K562 (cell line): ENCODE results near the gene EFCAB9. TPM values are rescaled to one million over a fixed set of nuclear protein-coding genes. Genes with fewer than 3 reads are reported as not detected.

Experiments
- ATAC-seq: fragments of 200-7000 bp; cut with Tn5 transposase; 3 replicates; pipeline ENCODE4 v1.9.1; 2020; ENCODE audit warnings: moderate library complexity
- BruUV-seq: library from RNA; stranded (reverse); fragments of 400-500 nt; replicated peaks from 2 replicates; lab custom pipeline; 2021; lab: Mats Ljungman, UMichigan
- CTCF ChIA-PET: fragments of 300-600 bp; formaldehyde crosslinking; extraction: SDS; loops from one replicate; lab custom pipeline; 2021; ENCODE audit warnings: low intra/inter-chr PET ratio; lab: Yijun Ruan, JAX
- POLR2A ChIA-PET: fragments of 300-600, 350-650 bp; sonication (Branson Sonifier 250); formaldehyde crosslinking; extraction: SDS; loops from one replicate; lab custom pipeline; 2021; ENCODE audit warnings: antibody characterized with exemption, inconsistent platforms; lab: Yijun Ruan, JAX
- DNase-seq, 4 experiments: peaks; one replicate each; pipeline versions ENCODE4 v3.0.0 to v3.0.0-alpha.2; 2011 to 2018; ENCODE audit warnings: low spot score in 3 of 4, mixed read lengths in 3 of 4; ENCODE audit errors: extremely low read depth in 1 of 4
- FAIRE-seq: peaks from 2 replicates; lab custom pipeline; 2011; peaks lifted over from hg19 to GRCh38; lab: Jason Lieb, UNC
- H2AFZ ChIP-seq: 2 replicates; pipeline ENCODE4 v1.6.0; 2011; ENCODE audit warnings: low read depth, low read length, control low read depth, inconsistent platforms
- H3K27ac ChIP-seq: fragments of 200-600 bp; 3 replicates; pipeline ENCODE4 v1.8.0; 2011; ENCODE audit warnings: low read depth, mild to moderate bottlenecking, control low read depth, inconsistent platforms, low read length, moderate library complexity, mixed read lengths; ENCODE audit errors: extremely low read depth
- H3K27me3 ChIP-seq, 2 experiments: fragments of 300-600 bp in 1 of 2; 2 replicates in 1 of 2; 3 replicates in 1 of 2; pipeline versions ENCODE4 v1.6.0 to v1.8.0; 2011; ENCODE audit warnings: inconsistent platforms in 2 of 2, low read length in 2 of 2, mild to moderate bottlenecking in 1 of 2, mixed read lengths in 1 of 2, moderate library complexity in 1 of 2; ENCODE audit not compliant: control insufficient read depth in 2 of 2, insufficient read depth in 2 of 2
- H3K36me3 ChIP-seq: fragments of 300-600 bp; 3 replicates; pipeline ENCODE4 v1.8.0; 2011; ENCODE audit warnings: mild to moderate bottlenecking, low read length, inconsistent platforms; ENCODE audit not compliant: control insufficient read depth, insufficient read depth
- H3K4me1 ChIP-seq, 2 experiments: fragments of 200-600 bp in 1 of 2; replicated peaks in 1 of 2; 2 replicates in 1 of 2; 3 replicates in 1 of 2; pipeline versions ENCODE4 v1.5.1 to v1.8.0; 2011; ENCODE audit warnings: inconsistent platforms in 2 of 2, low read length in 2 of 2, mild to moderate bottlenecking in 1 of 2, mixed read lengths in 1 of 2, moderate library complexity in 1 of 2; ENCODE audit not compliant: control insufficient read depth in 2 of 2, insufficient read depth in 2 of 2
- H3K4me2 ChIP-seq: 2 replicates; pipeline ENCODE4 v1.6.1; 2011; ENCODE audit warnings: low read length, control low read depth, inconsistent platforms, mixed read lengths; ENCODE audit not compliant: insufficient read depth
- H3K4me3 ChIP-seq: fragments of 200-600 bp; sonication (generic), shearing (Covaris generic); 2 replicates; pipeline ENCODE4 v1.5.1; 2016; ENCODE audit warnings: control low read depth, inconsistent platforms
- H3K79me2 ChIP-seq: fragments of 200-600 bp; 3 replicates; pipeline ENCODE4 v1.8.0; 2011; ENCODE audit warnings: low read length, inconsistent platforms; ENCODE audit not compliant: control insufficient read depth, insufficient read depth
- H3K9ac ChIP-seq, 2 experiments: 2 replicates each; pipeline versions ENCODE4 v1.6.0 to v1.6.1; 2011; ENCODE audit warnings: low read depth in 2 of 2, low read length in 2 of 2, control low read depth in 1 of 2, inconsistent platforms in 1 of 2, mild to moderate bottlenecking in 1 of 2, mixed read lengths in 1 of 2; ENCODE audit not compliant: insufficient read depth in 1 of 2
- H3K9me1 ChIP-seq: one replicate; pipeline ENCODE4 v1.6.0; 2011; ENCODE audit warnings: inconsistent platforms, mild to moderate bottlenecking, low read length, moderate library complexity; ENCODE audit not compliant: control insufficient read depth, insufficient read depth
- H3K9me3 ChIP-seq: replicated peaks from 2 replicates; pipeline ENCODE4 v1.5.1; 2011; ENCODE audit warnings: low read depth, low read length, inconsistent platforms; ENCODE audit not compliant: control insufficient read depth, insufficient read depth
- H4K20me1 ChIP-seq: replicated peaks from 2 replicates; pipeline ENCODE4 v1.6.1; 2011; ENCODE audit warnings: low read length, inconsistent platforms, mixed read lengths; ENCODE audit not compliant: control insufficient read depth, insufficient read depth
- ATF7 ChIP-seq: fragments of 450-650 bp; IDR thresholded peaks from 2 replicates; pipeline ENCODE4 v1.7.1; 2014; ENCODE audit warnings: mild to moderate bottlenecking, moderate library complexity
- PCBP2 ChIP-seq: fragments of 200-400 bp; formaldehyde crosslinking; IDR thresholded peaks from 2 replicates; pipeline ENCODE4 v1.6.1; 2018; ENCODE audit warnings: low read length, low read depth, mild to moderate bottlenecking, moderate library complexity; ENCODE audit not compliant: poor library complexity, severe bottlenecking
- RB1 ChIP-seq: fragments of 450-650 bp; IDR thresholded peaks from 2 replicates; pipeline ENCODE4 v1.6.1; 2017; ENCODE audit warnings: low read depth, mild to moderate bottlenecking
- SAFB ChIP-seq: fragments of 200-400 bp; formaldehyde crosslinking; IDR thresholded peaks from 2 replicates; pipeline ENCODE4 v1.6.1; 2017; ENCODE audit warnings: low read depth, low read length, borderline replicate concordance
- ZNF232 ChIP-seq: sonication (generic); formaldehyde crosslinking; IDR thresholded peaks from 2 replicates; pipeline ENCODE4 v1.8.0; 2022; ENCODE audit warnings: mild to moderate bottlenecking, missing genetic modification reagents
- ZNF311 ChIP-seq: fragments of 250-450 bp; sonication (Bioruptor Pico); IDR thresholded peaks from 2 replicates; pipeline ENCODE4 v1.4.0; 2020; ENCODE audit warnings: mild to moderate bottlenecking, moderate library complexity
- ZNF41 ChIP-seq: fragments of 250-450 bp; sonication (Bioruptor Pico); conservative IDR thresholded peaks from 2 replicates; pipeline ENCODE4 v1.4.0; 2020; ENCODE audit warnings: mild to moderate bottlenecking
- ZNF696 ChIP-seq: fragments of 250-450 bp; sonication (Bioruptor Pico); conservative IDR thresholded peaks from 2 replicates; pipeline ENCODE4 v1.4.0; 2020; ENCODE audit warnings: mild to moderate bottlenecking, moderate library complexity
- WGBS: fragments of 100-300 bp; shearing (Covaris generic); methylation state at CpG from one replicate; pipeline ENCODE4 v1.1.6; 2016; ENCODE audit warnings: low coverage, mixed read lengths; ENCODE audit not compliant: insufficient coverage; ENCODE audit errors: missing lambda C conversion rate; 5-methylcytosine and 5-hydroxymethylcytosine counted together
- in situ Hi-C: fragments of 300-500 bp; cut with MboI; formaldehyde crosslinking; loops from 4 replicates; pipeline ENCODE4 v1.15.0; 2018; ENCODE audit warnings: inconsistent platforms, mixed read lengths
- intact Hi-C: fragments of 100-400 bp; cut with micrococcal nuclease; formaldehyde crosslinking; loops from 2 replicates; pipeline ENCODE4 v1.14.2; 2022
- polyA plus RNA-seq, 8 experiments: library from polyadenylated mRNA; depleted of rRNA in 4 of 8; stranded (reverse) in 5 of 8; unstranded in 3 of 8; fragments of >200 nt; fragmentation: Nextera tagmentation in 2 of 8; fragmentation: Illumina TruSeq in 1 of 8; extraction: Ambion mirVana in 2 of 8; extraction: Trizol in 1 of 8; gene quantifications; 2 replicates each; pipeline versions ENCODE4 v1.2.1 to v1.2.3, GENCODE V29; 2011 to 2014; ENCODE audit warnings: inconsistent platforms in 1 of 8, missing spikeins in 1 of 8
- total RNA-seq, 7 experiments: library from RNA; depleted of rRNA in 6 of 7; stranded (reverse); fragments of >200 nt in 6 of 7; fragmentation: Illumina TruSeq in 2 of 7; extraction: Trizol in 2 of 7; gene quantifications; 2 replicates each; pipeline versions ENCODE4 v1.2.1 to v1.2.3, GENCODE V29; 2011 to 2021; ENCODE audit warnings: low replicate concordance in 1 of 7
- TF ChIP-seq, protein P1 (sequence below): fragments of 450-650 bp; IDR thresholded peaks from 2 replicates; pipeline ENCODE4 v1.6.1; 2016; ENCODE audit warnings: mild to moderate bottlenecking, moderate library complexity
- TF ChIP-seq, protein P2 (sequence below): sonication (generic); formaldehyde crosslinking; IDR thresholded peaks from 2 replicates; pipeline ENCODE4 v1.8.1; 2023; ENCODE audit warnings: mild to moderate bottlenecking, missing genetic modification reagents, moderate library complexity

The EFCAB9 gene
- total and polyA plus RNA-seq, 9 of the 15 experiments (the other 6 are each of a cell fraction or from before 2014, with no cell fraction given): not detected

GRCh38 chr5:172235132-172235780 lies 41.3 kb downstream of the EFCAB9 start:
- H3K4me2 ChIP-seq: no peak overlapping the region
- no peaks in the 10 kb centered on the region for H3K9me1 ChIP-seq
- POLR2A ChIA-PET: interaction anchor here (0.6 kb wide), 1 partner anchor 8 kb away, joined by 3 read pairs; no protein-coding TSS in a partner anchor
- no TSS peak for BruUV-seq
- 2% methylated on average over 4 of the region's 4 CpGs for WGBS
- no peaks in the 10 kb centered on the region for H3K36me3 ChIP-seq
- no peak for ATAC-seq
- H3K27ac ChIP-seq: no peak overlapping the region
- no peaks in the 10 kb centered on the region for H4K20me1 ChIP-seq
- H3K4me3 ChIP-seq: no peak overlapping the region
- no peaks in the 10 kb centered on the region for H3K4me1 ChIP-seq
- H2AFZ ChIP-seq: no peak overlapping the region
- no peaks in the 10 kb centered on the region for H3K9me3 ChIP-seq
- intact Hi-C loops: no loop called here
- in situ Hi-C loops: no loop called here
- no peaks in the 10 kb centered on the region for H3K79me2 ChIP-seq
- DNase-seq: no peak
- CTCF ChIA-PET: no interaction called here
- FAIRE-seq: no peak
- H3K27me3 ChIP-seq: peaks cover 10% of the 10 kb centered on the region in 2 experiments; a peak in 3 of 5 replicates
- no peak overlapping the region for H3K9ac ChIP-seq
- TF ChIP-seq ZNF696 (no peak), ATF7 (no peak), ZNF232 (CRISPR knock-in tag) (no peak), ZNF311 (CRISPR knock-in tag) (no peak), ZNF41 (CRISPR knock-in tag) (no peak), RB1 (no peak), SAFB (no peak), PCBP2 (no peak)
- TF ChIP-seq, protein P1, sequence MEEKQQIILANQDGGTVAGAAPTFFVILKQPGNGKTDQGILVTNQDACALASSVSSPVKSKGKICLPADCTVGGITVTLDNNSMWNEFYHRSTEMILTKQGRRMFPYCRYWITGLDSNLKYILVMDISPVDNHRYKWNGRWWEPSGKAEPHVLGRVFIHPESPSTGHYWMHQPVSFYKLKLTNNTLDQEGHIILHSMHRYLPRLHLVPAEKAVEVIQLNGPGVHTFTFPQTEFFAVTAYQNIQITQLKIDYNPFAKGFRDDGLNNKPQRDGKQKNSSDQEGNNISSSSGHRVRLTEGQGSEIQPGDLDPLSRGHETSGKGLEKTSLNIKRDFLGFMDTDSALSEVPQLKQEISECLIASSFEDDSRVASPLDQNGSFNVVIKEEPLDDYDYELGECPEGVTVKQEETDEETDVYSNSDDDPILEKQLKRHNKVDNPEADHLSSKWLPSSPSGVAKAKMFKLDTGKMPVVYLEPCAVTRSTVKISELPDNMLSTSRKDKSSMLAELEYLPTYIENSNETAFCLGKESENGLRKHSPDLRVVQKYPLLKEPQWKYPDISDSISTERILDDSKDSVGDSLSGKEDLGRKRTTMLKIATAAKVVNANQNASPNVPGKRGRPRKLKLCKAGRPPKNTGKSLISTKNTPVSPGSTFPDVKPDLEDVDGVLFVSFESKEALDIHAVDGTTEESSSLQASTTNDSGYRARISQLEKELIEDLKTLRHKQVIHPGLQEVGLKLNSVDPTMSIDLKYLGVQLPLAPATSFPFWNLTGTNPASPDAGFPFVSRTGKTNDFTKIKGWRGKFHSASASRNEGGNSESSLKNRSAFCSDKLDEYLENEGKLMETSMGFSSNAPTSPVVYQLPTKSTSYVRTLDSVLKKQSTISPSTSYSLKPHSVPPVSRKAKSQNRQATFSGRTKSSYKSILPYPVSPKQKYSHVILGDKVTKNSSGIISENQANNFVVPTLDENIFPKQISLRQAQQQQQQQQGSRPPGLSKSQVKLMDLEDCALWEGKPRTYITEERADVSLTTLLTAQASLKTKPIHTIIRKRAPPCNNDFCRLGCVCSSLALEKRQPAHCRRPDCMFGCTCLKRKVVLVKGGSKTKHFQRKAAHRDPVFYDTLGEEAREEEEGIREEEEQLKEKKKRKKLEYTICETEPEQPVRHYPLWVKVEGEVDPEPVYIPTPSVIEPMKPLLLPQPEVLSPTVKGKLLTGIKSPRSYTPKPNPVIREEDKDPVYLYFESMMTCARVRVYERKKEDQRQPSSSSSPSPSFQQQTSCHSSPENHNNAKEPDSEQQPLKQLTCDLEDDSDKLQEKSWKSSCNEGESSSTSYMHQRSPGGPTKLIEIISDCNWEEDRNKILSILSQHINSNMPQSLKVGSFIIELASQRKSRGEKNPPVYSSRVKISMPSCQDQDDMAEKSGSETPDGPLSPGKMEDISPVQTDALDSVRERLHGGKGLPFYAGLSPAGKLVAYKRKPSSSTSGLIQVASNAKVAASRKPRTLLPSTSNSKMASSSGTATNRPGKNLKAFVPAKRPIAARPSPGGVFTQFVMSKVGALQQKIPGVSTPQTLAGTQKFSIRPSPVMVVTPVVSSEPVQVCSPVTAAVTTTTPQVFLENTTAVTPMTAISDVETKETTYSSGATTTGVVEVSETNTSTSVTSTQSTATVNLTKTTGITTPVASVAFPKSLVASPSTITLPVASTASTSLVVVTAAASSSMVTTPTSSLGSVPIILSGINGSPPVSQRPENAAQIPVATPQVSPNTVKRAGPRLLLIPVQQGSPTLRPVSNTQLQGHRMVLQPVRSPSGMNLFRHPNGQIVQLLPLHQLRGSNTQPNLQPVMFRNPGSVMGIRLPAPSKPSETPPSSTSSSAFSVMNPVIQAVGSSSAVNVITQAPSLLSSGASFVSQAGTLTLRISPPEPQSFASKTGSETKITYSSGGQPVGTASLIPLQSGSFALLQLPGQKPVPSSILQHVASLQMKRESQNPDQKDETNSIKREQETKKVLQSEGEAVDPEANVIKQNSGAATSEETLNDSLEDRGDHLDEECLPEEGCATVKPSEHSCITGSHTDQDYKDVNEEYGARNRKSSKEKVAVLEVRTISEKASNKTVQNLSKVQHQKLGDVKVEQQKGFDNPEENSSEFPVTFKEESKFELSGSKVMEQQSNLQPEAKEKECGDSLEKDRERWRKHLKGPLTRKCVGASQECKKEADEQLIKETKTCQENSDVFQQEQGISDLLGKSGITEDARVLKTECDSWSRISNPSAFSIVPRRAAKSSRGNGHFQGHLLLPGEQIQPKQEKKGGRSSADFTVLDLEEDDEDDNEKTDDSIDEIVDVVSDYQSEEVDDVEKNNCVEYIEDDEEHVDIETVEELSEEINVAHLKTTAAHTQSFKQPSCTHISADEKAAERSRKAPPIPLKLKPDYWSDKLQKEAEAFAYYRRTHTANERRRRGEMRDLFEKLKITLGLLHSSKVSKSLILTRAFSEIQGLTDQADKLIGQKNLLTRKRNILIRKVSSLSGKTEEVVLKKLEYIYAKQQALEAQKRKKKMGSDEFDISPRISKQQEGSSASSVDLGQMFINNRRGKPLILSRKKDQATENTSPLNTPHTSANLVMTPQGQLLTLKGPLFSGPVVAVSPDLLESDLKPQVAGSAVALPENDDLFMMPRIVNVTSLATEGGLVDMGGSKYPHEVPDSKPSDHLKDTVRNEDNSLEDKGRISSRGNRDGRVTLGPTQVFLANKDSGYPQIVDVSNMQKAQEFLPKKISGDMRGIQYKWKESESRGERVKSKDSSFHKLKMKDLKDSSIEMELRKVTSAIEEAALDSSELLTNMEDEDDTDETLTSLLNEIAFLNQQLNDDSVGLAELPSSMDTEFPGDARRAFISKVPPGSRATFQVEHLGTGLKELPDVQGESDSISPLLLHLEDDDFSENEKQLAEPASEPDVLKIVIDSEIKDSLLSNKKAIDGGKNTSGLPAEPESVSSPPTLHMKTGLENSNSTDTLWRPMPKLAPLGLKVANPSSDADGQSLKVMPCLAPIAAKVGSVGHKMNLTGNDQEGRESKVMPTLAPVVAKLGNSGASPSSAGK: no peak
- TF ChIP-seq, protein P2, sequence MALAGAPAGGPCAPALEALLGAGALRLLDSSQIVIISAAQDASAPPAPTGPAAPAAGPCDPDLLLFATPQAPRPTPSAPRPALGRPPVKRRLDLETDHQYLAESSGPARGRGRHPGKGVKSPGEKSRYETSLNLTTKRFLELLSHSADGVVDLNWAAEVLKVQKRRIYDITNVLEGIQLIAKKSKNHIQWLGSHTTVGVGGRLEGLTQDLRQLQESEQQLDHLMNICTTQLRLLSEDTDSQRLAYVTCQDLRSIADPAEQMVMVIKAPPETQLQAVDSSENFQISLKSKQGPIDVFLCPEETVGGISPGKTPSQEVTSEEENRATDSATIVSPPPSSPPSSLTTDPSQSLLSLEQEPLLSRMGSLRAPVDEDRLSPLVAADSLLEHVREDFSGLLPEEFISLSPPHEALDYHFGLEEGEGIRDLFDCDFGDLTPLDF (CRISPR knock-in tag): no peak
